ENCODE measurements around the gene RBM38. TPM values are rescaled to one million over a fixed set of nuclear protein-coding genes. Genes with fewer than 3 reads are reported as not detected.

RBM38 gene
- polyA plus RNA-seq, 3 donors = 28.3 to 34.5 (median 32.6) TPM

- no peak for DNase-seq (ENCODE audit: extremely low read depth in 1 of 11, low read depth in 9 of 11, low spot score in 4 of 11)
Observed at GRCh38 chr20:57397693-57398108, 6.5 kb downstream of the RBM38 start.

- no peak for DNase-seq (ENCODE audit: extremely low read depth in 1 of 11, low read depth in 9 of 11, low spot score in 4 of 11)
Observed at GRCh38 chr20:57398231-57398821, 7.1 kb downstream of the RBM38 start.

- no peak for DNase-seq (ENCODE audit: extremely low read depth in 1 of 11, low read depth in 9 of 11, low spot score in 4 of 11)
Observed at GRCh38 chr20:57398901-57399535, 7.8 kb downstream of the RBM38 start.

GRCh38 chr20:57399587-57400155 is 8.5 kb downstream of the RBM38 start:
- no peak for DNase-seq (ENCODE audit: extremely low read depth in 1 of 11, low read depth in 9 of 11, low spot score in 4 of 11)

GRCh38 chr20:57400231-57400701 is 9.1 kb downstream of the RBM38 start:
- no peak for DNase-seq (ENCODE audit: extremely low read depth in 1 of 11, low read depth in 9 of 11, low spot score in 4 of 11)

- no peak for DNase-seq (ENCODE audit: extremely low read depth in 1 of 11, low read depth in 9 of 11, low spot score in 4 of 11)
Observed at GRCh38 chr20:57400821-57401564, 9.8 kb downstream of the RBM38 start.

- DNase-seq (ENCODE audit: extremely low read depth in 1 of 11, low read depth in 9 of 11, low spot score in 4 of 11) = no peak
Observed at GRCh38 chr20:57401565-57401918, 10.3 kb downstream of the RBM38 start.

GRCh38 chr20:57402206-57403125 is 11.3 kb downstream of the RBM38 start:
- no peak for DNase-seq (ENCODE audit: extremely low read depth in 1 of 11, low read depth in 9 of 11, low spot score in 4 of 11)

GRCh38 chr20:57403216-57403615 is 12.0 kb downstream of the RBM38 start:
- DNase-seq (ENCODE audit: extremely low read depth in 1 of 11, low read depth in 9 of 11, low spot score in 4 of 11) = no peak

- DNase-seq (ENCODE audit: extremely low read depth in 1 of 11, low read depth in 9 of 11, low spot score in 4 of 11) = no peak
Observed at GRCh38 chr20:57404006-57404405, 12.8 kb downstream of the RBM38 start.

- DNase-seq (ENCODE audit: extremely low read depth in 1 of 11, low read depth in 9 of 11, low spot score in 4 of 11) = no peak
Observed at GRCh38 chr20:57404419-57405072, 13.3 kb downstream of the RBM38 start.

- no peak for DNase-seq (ENCODE audit: extremely low read depth in 1 of 11, low read depth in 9 of 11, low spot score in 4 of 11)
Observed at GRCh38 chr20:57405236-57406016, 14.2 kb downstream of the RBM38 start.

- no peak for DNase-seq (ENCODE audit: extremely low read depth in 1 of 11, low read depth in 9 of 11, low spot score in 4 of 11)
Observed at GRCh38 chr20:57407541-57407956, 16.4 kb downstream of the RBM38 start.

GRCh38 chr20:57408131-57408530 is 16.9 kb downstream of the RBM38 start:
- no peak for DNase-seq (ENCODE audit: extremely low read depth in 1 of 11, low read depth in 9 of 11, low spot score in 4 of 11)

- no peak for DNase-seq (ENCODE audit: extremely low read depth in 1 of 11, low read depth in 9 of 11, low spot score in 4 of 11)
Observed at GRCh38 chr20:57408536-57409233, 17.5 kb downstream of the RBM38 start.

- DNase-seq (ENCODE audit: extremely low read depth in 1 of 11, low read depth in 9 of 11, low spot score in 4 of 11) = no peak
Observed at GRCh38 chr20:57409316-57409671, 18.1 kb downstream of the RBM38 start.

- DNase-seq (ENCODE audit: extremely low read depth in 1 of 11, low read depth in 9 of 11, low spot score in 4 of 11) = no peak
Observed at GRCh38 chr20:57409672-57410397, 18.6 kb downstream of the RBM38 start.
